Smooth muscle cell (in vitro differentiated cells): Measurements from ENCODE around the gene OSBPL9. TPM values are rescaled to one million over a fixed set of nuclear protein-coding genes. Genes with fewer than 3 reads are reported as not detected.

Source experiments
- DNase-seq: peaks from one replicate; lab custom pipeline; 2025; ENCODE audit not compliant: unreplicated experiment; lab: John Stamatoyannopoulos, UW
- H2AFZ ChIP-seq: fragments of 200-600 bp; sonication (generic); 2 replicates; pipeline ENCODE4 v1.6.0; 2016; ENCODE audit warnings: antibody characterized with exemption, low read depth, mild to moderate bottlenecking
- H3F3A ChIP-seq: fragments of 200-600 bp; sonication (generic); 2 replicates; pipeline ENCODE4 v1.6.0; 2017; ENCODE audit warnings: antibody characterized with exemption, low read depth
- H3K27ac ChIP-seq: fragments of 200-600 bp; sonication (generic); 2 replicates; pipeline ENCODE4 v1.5.1; 2016; ENCODE audit warnings: low read depth, mild to moderate bottlenecking
- H3K27me3 ChIP-seq: fragments of 200-600 bp; sonication (generic); 2 replicates; pipeline ENCODE4 v1.6.1; 2016; ENCODE audit warnings: low read depth, mild to moderate bottlenecking
- H3K36me3 ChIP-seq: fragments of 200-600 bp; sonication (generic); 2 replicates; pipeline ENCODE4 v1.5.1; 2016; ENCODE audit warnings: low read depth
- H3K4me1 ChIP-seq: fragments of 200-600 bp; sonication (generic); 2 replicates; pipeline ENCODE4 v1.5.1; 2016; ENCODE audit warnings: low read depth
- H3K4me2 ChIP-seq: fragments of 200-600 bp; sonication (generic); 2 replicates; pipeline ENCODE4 v1.6.0; 2016; ENCODE audit warnings: mild to moderate bottlenecking
- H3K4me3 ChIP-seq: fragments of 200-600 bp; sonication (generic); 2 replicates; pipeline ENCODE4 v1.5.1; 2016; ENCODE audit warnings: mild to moderate bottlenecking
- H3K79me2 ChIP-seq: fragments of 200-600 bp; sonication (generic); 2 replicates; pipeline ENCODE4 v1.6.0; 2016; ENCODE audit warnings: low read depth, mild to moderate bottlenecking
- H3K9ac ChIP-seq: fragments of 200-600 bp; sonication (generic); 2 replicates; pipeline ENCODE4 v1.6.0; 2016; ENCODE audit warnings: low read depth
- H3K9me3 ChIP-seq: fragments of 200-600 bp; sonication (generic); replicated peaks from 2 replicates; pipeline ENCODE4 v1.5.1; 2016; ENCODE audit warnings: low read depth
- H4K20me1 ChIP-seq: fragments of 200-600 bp; sonication (generic); 2 replicates; pipeline ENCODE4 v1.6.0; 2016; ENCODE audit warnings: low read depth
- WGBS: methylation state at CpG from one replicate; pipeline ENCODE4 v1.1.7; 2016; ENCODE audit warnings: low lambda C conversion rate; 5-methylcytosine and 5-hydroxymethylcytosine counted together
- polyA plus RNA-seq: library from polyadenylated mRNA; unstranded; fragments of >200 nt; fragmentation: Nextera tagmentation; extraction: Ambion mirVana; gene quantifications from 2 replicates; pipeline ENCODE4 v1.2.1, GENCODE V29; 2016
- total RNA-seq: library from RNA; depleted of rRNA; stranded (reverse); fragments of >200 nt; gene quantifications from 2 replicates; pipeline ENCODE4 v1.2.3, GENCODE V29; 2014
- TF ChIP-seq, protein P1 (sequence below): fragments of 200-600 bp; sonication (generic); IDR thresholded peaks from 2 replicates; pipeline ENCODE4 v1.5.1; 2017; ENCODE audit warnings: borderline replicate concordance, mild to moderate bottlenecking, antibody characterized with exemption; ENCODE audit not compliant: insufficient read depth, poor library complexity, severe bottlenecking

Gene OSBPL9
- total and polyA plus RNA-seq, 2 experiments from 2014 or later, result 66.7 to 112 TPM

DNA sequence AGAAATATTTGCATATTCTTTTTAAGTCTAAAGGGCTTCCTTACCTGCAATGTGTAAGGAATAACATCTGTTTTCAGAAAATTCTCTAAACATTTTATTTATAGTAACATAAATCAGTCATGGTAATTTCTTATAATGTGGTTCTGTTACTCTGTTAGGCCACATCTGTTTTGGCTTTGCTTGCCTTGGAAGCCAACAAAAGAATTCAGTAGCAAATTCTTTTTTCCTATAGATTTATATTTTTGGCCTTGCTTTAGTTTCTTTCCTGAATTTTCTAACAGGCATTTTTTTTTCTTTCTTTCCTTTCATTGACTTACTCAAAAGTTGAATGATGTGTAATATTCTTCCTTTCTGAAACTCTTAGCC is 72.2 kb downstream of the OSBPL9 start:
- Histone ChIP-seq H3K36me3 (no peaks in the 10 kb centered on the region), H3K79me2 (peaks cover 27% of the 10 kb centered on the region), H3K4me3 (no peak overlapping the region), H3K4me1 (peaks cover 10% of the 10 kb centered on the region), H2AFZ (no peak overlapping the region), H3F3A (peaks cover 5% of the 10 kb centered on the region), H3K4me2 (no peak overlapping the region), H3K9ac (no peak overlapping the region), H3K27me3 (no peaks in the 10 kb centered on the region), H3K27ac (peak overlapping the region; percentile 66), H3K9me3 (no peaks in the 10 kb centered on the region), H4K20me1 (peaks cover 12% of the 10 kb centered on the region)
- TF ChIP-seq, protein P1, sequence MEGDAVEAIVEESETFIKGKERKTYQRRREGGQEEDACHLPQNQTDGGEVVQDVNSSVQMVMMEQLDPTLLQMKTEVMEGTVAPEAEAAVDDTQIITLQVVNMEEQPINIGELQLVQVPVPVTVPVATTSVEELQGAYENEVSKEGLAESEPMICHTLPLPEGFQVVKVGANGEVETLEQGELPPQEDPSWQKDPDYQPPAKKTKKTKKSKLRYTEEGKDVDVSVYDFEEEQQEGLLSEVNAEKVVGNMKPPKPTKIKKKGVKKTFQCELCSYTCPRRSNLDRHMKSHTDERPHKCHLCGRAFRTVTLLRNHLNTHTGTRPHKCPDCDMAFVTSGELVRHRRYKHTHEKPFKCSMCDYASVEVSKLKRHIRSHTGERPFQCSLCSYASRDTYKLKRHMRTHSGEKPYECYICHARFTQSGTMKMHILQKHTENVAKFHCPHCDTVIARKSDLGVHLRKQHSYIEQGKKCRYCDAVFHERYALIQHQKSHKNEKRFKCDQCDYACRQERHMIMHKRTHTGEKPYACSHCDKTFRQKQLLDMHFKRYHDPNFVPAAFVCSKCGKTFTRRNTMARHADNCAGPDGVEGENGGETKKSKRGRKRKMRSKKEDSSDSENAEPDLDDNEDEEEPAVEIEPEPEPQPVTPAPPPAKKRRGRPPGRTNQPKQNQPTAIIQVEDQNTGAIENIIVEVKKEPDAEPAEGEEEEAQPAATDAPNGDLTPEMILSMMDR, result no peak
- no peak for DNase-seq

DNA sequence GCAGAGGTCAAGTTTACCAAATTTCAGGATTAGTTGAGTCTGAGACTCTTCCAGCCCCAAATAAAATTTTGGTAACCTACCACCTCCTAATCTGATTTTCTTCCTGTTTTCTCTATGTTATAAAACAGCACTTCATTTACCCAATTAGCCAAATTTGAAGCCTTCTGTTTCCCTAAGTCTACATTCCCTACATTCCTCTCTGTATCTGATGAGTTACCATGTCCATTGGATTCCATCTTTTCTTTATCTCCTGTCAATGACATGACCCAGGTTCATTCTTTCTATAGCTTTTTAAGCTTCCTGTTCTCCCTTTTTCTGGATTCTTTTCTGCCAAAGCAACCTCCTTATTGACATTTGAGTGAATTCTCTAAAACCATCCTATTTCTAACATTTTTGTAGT is 72.8 kb downstream of the OSBPL9 start:
- H2AFZ ChIP-seq, result no peak overlapping the region
- peaks cover 5% of the 10 kb centered on the region for H3F3A ChIP-seq
- no peaks in the 10 kb centered on the region for H3K36me3 ChIP-seq
- TF ChIP-seq, protein P1, result no peak
- H3K9me3 ChIP-seq, result no peaks in the 10 kb centered on the region
- DNase-seq, result no peak
- H3K4me1 ChIP-seq, result peaks cover 10% of the 10 kb centered on the region
- H3K9ac ChIP-seq, result no peak overlapping the region
- H4K20me1 ChIP-seq, result peaks cover 12% of the 10 kb centered on the region
- no peak overlapping the region for H3K4me3 ChIP-seq
- H3K4me2 ChIP-seq, result peak overlapping the region; percentile 59
- peaks cover 32% of the 10 kb centered on the region for H3K79me2 ChIP-seq
- H3K27me3 ChIP-seq, result no peaks in the 10 kb centered on the region
- peak overlapping the region; percentile 66 for H3K27ac ChIP-seq

DNA sequence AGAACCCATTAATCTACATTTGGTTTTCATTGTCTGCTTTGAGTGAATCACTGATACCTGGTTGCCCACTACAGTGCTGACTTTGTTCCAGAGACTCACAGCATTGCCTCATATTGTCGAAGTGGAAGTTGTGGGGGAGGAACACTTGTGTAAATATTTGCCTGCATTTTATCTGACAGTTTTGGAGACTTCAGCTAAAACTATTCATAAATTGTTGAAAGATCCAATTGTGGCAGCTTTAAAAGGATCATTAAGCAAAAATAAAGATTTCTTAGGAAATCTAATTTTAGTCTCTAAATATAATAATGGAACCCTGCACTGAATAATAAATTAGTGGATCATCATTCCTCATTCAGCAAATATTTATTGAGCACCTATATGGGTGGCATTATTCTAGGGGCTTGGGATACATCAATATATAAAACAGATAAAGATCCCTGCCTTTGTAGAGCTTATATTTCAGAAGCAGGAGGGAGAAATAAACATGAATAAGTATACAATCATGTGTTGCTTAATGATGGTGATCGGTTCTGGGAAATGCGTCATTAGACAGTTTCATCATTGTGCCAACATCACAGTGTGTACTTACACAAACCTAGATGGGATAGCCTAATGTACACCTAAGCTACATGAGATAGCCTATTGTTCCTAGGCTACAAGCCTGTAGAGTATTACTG is 73.5 kb downstream of the OSBPL9 start:
- WGBS, result 61% methylated on average over 3 of the region's 3 CpGs
- H3K79me2 ChIP-seq, result peaks cover 33% of the 10 kb centered on the region

More for the DNA sequence above, 73.5 kb downstream of the OSBPL9 start:
- Histone ChIP-seq H3F3A (peaks cover 5% of the 10 kb centered on the region), H3K27ac (peak overlapping the region; percentile 66), H3K9ac (no peak overlapping the region), H2AFZ (no peak overlapping the region), H3K4me3 (no peak overlapping the region), H3K9me3 (no peaks in the 10 kb centered on the region), H4K20me1 (peaks cover 12% of the 10 kb centered on the region), H3K4me2 (peak overlapping the region; percentile 59), H3K36me3 (no peaks in the 10 kb centered on the region), H3K4me1 (peaks cover 10% of the 10 kb centered on the region), H3K27me3 (no peaks in the 10 kb centered on the region)
- TF ChIP-seq, protein P1, result no peak
- DNase-seq, result no peak
